ENCODE measurements around the gene MAP7. TPM values are rescaled to one million over a fixed set of nuclear protein-coding genes. Genes with fewer than 3 reads are reported as not detected.
"Not testable (repeated sequence)": the region's sequence is repeated elsewhere in the genome, so short reads cannot be mapped to it uniquely, and the experiment has no call there.

Gene MAP7
- polyA plus RNA-seq, 1 donor from 2014 or later: 5.1 TPM

GRCh38 chr6:136309729-136310311 lies 240.4 kb downstream of the MAP7 start:
- Histone ChIP-seq H3K27ac (ENCODE audit: low read length) (no peak overlapping the region), H3K4me3 (ENCODE audit: low read length) (no peak overlapping the region), H3F3A (ENCODE audit: insufficient read depth, low read length, poor library complexity, severe bottlenecking) (no peaks in the 10 kb centered on the region), H3K9me3 (ENCODE audit: low read length) (no peaks in the 10 kb centered on the region), H3K79me2 (replicated peaks; ENCODE audit: insufficient read depth, low read length) (no peaks in the 10 kb centered on the region), H3K9ac (ENCODE audit: low read length) (no peak overlapping the region), H4K20me1 (ENCODE audit: insufficient read depth) (no peaks in the 10 kb centered on the region), H3K4me2 (ENCODE audit: low read length) (no peak overlapping the region), H3K9me2 (ENCODE audit: insufficient read depth, low read length) (no peaks in the 10 kb centered on the region), H2AFZ (ENCODE audit: low read depth, low read length) (no peak overlapping the region), H3K27me3 (ENCODE audit: insufficient read depth, low read depth, low read length) (no peaks in the 10 kb centered on the region), H3K36me3 (ENCODE audit: insufficient read depth, low read length) (no peaks in the 10 kb centered on the region)
- TF ChIP-seq EP300 (conservative IDR thresholded peaks at IDR 0.05; ENCODE audit: poor library complexity, severe bottlenecking) (no peak), CTCF (IDR thresholded peaks at IDR 0.05; ENCODE audit: poor library complexity, severe bottlenecking) (no peak), EZH2 (IDR thresholded peaks at IDR 0.05; ENCODE audit: borderline replicate concordance, insufficient read depth, low read length, poor library complexity, severe bottlenecking) (no peak), POLR2AphosphoS5 (IDR thresholded peaks at IDR 0.05) (no peak), REST (IDR thresholded peaks at IDR 0.05; ENCODE audit: borderline replicate concordance) (no peak), MXI1 (conservative IDR thresholded peaks at IDR 0.05; ENCODE audit: poor library complexity, severe bottlenecking) (no peak), SMC3 (conservative IDR thresholded peaks at IDR 0.05; ENCODE audit: poor library complexity) (no peak), RAD21 (conservative IDR thresholded peaks at IDR 0.05) (no peak), TAF1 (IDR thresholded peaks at IDR 0.05; ENCODE audit: low read depth) (no peak)

- TF ChIP-seq REST (IDR thresholded peaks at IDR 0.05; ENCODE audit: borderline replicate concordance) (no peak), CTCF (IDR thresholded peaks at IDR 0.05; ENCODE audit: poor library complexity, severe bottlenecking) (no peak), EP300 (conservative IDR thresholded peaks at IDR 0.05; ENCODE audit: poor library complexity, severe bottlenecking) (no peak), POLR2AphosphoS5 (IDR thresholded peaks at IDR 0.05) (no peak), TAF1 (IDR thresholded peaks at IDR 0.05; ENCODE audit: low read depth) (no peak), RAD21 (conservative IDR thresholded peaks at IDR 0.05) (no peak), SMC3 (conservative IDR thresholded peaks at IDR 0.05; ENCODE audit: poor library complexity) (no peak), EZH2 (IDR thresholded peaks at IDR 0.05; ENCODE audit: borderline replicate concordance, insufficient read depth, low read length, poor library complexity, severe bottlenecking) (no peak), MXI1 (conservative IDR thresholded peaks at IDR 0.05; ENCODE audit: poor library complexity, severe bottlenecking) (no peak)
- no peak overlapping the region for H3K4me3 ChIP-seq (ENCODE audit: low read length)
- H3K4me2 ChIP-seq (ENCODE audit: low read length): no peak overlapping the region
- no peaks in the 10 kb centered on the region for H4K20me1 ChIP-seq (ENCODE audit: insufficient read depth)
- H3F3A ChIP-seq (ENCODE audit: insufficient read depth, low read length, poor library complexity, severe bottlenecking): no peaks in the 10 kb centered on the region
- H3K79me2 ChIP-seq (replicated peaks; ENCODE audit: insufficient read depth, low read length): no peaks in the 10 kb centered on the region
- H3K27ac ChIP-seq (ENCODE audit: low read length): no peak overlapping the region
- no peak overlapping the region for H3K9ac ChIP-seq (ENCODE audit: low read length)
- H3K9me3 ChIP-seq (ENCODE audit: low read length): no peaks in the 10 kb centered on the region
- H3K9me2 ChIP-seq (ENCODE audit: insufficient read depth, low read length): no peaks in the 10 kb centered on the region
- H3K36me3 ChIP-seq (ENCODE audit: insufficient read depth, low read length): no peaks in the 10 kb centered on the region
- no peak overlapping the region for H2AFZ ChIP-seq (ENCODE audit: low read depth, low read length)
- H3K27me3 ChIP-seq (ENCODE audit: insufficient read depth, low read depth, low read length): no peaks in the 10 kb centered on the region
Measured at GRCh38 chr6:136309171-136309570, 241.1 kb downstream of the MAP7 start.

GRCh38 chr6:136308469-136308868 lies 241.8 kb downstream of the MAP7 start:
- not testable (repeated sequence) for H3K9ac ChIP-seq (ENCODE audit: low read length); H3K27ac ChIP-seq (ENCODE audit: low read length); H4K20me1 ChIP-seq (ENCODE audit: insufficient read depth); H3K27me3 ChIP-seq (ENCODE audit: insufficient read depth, low read depth, low read length); H3K4me3 ChIP-seq (ENCODE audit: low read length); H3K79me2 ChIP-seq (replicated peaks; ENCODE audit: insufficient read depth, low read length); H3F3A ChIP-seq (ENCODE audit: insufficient read depth, low read length, poor library complexity, severe bottlenecking); H3K9me2 ChIP-seq (ENCODE audit: insufficient read depth, low read length); H3K9me3 ChIP-seq (ENCODE audit: low read length); H2AFZ ChIP-seq (ENCODE audit: low read depth, low read length); H3K36me3 ChIP-seq (ENCODE audit: insufficient read depth, low read length); H3K4me2 ChIP-seq (ENCODE audit: low read length)

Measured in neural cell (in vitro differentiated cells).